ENCODE data around the gene TSR3.

TSR3 gene

DNA sequence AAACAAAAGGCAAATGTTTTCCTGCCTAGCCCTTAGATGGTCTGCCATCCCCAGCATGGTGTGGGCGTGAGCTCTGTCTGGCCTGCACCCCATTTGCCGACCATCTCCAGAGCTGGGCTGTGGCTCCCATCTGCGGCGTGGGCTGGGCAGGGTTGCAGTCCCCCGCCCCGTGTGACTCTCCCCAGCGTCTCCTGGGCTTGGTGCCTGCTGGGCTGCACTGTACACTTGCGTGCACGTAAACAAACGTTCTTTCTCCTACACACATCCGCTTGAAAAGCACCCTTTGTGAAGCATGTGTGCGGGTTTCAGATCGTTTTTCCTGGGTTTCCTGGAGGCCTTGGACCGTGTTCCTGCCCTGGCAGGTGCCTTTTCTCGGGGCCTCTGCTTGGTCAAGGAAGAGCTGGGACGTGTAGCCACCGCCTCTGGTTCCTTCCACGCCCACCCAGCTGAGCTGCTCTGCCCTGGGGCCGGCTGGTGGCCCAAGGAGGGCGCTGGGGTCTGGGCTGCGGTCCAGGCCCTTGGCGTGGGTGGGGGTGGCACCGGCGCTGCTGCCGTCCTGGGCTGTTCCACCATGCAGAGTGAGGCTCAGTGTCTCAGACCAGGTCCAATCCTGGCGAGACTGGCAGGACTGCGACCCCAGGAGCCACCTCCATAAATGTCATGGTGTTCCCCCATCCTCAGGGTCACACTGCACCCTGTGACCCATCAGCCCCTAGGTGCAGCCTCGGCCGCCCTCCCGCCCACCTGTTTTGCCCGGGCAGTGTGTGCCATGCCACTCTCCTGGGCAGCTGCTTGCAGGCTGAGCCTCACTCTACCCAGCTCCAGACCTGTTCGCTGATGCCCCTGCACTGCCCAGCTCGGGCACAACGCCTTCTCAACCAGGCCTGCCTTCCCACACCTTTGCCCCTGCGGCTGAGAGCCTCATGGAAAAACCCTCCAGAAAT is 28.1 kb downstream of the TSR3 start:
- DNase-seq, result no peak

DNA sequence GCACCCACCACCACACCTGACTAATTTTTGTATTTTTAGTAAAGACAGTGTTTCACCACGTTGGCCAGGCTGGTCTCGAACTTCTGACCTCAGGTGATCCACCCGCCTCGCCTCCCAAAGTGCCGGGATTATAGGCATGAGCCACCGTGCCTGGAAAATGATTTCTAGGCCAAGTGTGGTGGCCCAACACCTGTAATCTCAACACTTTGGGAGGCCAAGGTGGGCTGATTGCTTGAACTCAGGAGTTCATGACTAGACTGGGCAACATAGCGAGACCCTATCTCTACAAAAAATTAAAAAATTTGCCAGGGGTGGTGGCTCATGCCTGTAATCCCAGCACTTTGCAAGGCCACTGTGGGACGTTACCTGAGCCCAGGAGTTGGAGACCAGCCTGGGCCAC is 29.3 kb downstream of the TSR3 start:
- no peak for DNase-seq

DNA sequence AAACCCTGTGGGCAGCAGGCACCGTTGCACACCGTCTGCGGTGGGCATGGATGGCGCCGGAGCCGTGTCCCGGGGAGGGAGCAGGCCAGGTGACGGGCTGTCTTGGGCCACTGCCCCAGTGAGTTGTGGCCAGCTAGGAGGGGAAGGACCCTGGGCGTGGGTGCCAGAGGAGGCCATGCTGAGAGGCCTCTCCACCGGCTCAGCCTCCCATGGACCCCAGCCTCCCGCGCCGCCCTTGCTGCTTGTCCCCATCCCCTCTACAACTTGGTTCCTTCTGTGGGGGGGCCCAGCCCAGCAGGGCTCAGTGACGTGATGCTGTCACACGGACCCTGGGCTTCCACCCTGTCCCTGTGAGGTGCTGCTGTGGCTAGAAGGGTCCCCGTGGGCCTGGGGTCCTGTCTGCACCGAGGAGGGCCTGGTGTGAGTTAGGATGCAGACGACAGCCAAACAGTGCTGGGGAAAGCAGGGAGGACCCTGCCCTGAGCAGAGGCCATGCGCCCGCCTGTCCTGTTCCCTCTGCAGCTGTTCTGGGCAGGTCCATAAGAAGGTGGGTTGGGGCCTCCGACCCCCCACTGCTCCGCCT is 30.9 kb downstream of the TSR3 start:
- no peak for DNase-seq

DNA sequence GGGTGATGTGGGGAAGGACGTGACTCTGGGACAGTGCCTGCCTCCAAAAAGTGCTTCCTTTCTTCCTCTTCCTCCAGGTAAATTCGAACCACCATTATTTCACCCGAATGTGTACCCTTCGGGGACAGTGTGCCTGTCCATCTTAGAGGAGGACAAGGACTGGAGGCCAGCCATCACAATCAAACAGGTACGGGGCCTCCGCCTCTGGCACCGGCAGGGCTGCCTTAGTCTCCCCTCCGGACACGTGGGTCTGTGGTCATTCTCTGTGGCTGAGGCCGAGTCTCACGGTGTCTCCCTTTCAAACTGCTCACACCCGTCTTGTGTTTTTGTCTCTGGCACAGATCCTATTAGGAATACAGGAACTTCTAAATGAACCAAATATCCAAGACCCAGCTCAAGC is 31.6 kb downstream of the TSR3 start:
- no peak for DNase-seq

DNA sequence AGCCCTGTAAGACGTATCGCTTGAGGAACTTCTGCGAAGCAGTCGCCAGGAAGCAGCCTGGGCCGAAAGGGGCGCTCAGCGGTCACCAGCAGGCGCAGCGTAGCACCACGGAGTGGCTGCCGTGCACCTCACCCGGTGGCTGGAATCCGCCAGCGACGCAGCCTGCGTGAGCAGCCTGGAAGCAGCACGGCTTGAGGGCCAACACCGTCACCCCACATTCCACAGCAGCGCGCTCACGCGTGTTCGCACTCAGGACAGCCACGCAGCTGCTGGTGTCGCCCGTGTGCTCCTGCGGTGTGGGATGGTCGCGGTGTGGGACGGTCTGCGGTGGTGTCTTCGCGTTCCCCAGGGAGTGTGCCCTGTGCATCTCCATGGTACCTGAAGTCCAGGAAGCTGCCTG is 32.6 kb downstream of the TSR3 start:
- no peak for DNase-seq

DNA sequence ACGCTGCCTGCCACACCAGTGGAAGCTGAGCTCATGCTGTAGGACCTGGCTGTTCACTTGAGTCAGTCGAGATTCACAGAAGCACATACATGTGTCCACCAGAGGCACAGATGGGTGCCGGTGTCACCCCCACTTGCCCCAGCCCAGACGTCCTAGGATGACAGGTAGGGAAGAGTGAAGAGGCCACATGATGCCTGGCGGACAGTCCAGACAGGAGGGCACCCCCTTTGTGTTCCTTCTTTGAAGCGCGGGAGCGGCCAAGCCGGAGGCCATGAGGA is 33.5 kb downstream of the TSR3 start:
- no peak for DNase-seq

DNA sequence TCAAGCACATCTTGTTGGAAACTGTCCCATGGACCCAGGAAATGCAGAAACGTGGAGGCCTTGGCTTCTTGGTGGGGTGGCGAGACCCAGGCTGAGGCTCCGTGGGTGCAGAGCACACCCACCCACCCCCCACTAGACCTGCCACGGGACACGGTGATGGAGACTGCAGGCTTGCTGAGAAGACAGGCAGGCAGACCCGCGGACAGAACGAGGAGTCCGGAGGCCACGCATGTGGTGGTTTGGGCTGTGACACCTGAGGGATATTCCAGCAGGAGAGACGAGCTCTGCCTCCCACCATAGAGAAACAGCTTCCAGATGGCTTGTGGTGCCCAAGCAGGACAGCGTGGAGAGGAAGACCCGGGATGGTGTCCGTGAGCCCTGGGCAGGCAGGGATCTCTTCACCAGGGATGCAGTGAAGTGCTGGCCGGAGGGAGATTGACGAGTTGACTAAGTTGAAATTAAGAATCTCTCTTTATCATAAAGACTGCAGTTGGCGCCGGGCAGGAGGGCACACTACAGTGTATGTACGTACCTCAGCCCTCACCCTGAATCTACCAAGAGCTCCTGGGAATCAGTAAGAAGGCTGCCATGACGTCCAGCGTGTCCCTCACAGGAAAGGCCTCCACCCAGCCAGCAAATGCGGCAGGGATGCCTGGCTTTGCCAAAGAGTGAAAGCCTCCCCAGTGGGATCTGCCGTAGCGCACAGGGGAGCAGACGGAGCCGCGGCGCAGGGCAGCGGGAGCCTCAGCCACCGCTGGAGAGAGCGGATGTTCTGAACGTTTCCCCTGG is 34.0 kb downstream of the TSR3 start:
- DNase-seq, result no peak

DNA sequence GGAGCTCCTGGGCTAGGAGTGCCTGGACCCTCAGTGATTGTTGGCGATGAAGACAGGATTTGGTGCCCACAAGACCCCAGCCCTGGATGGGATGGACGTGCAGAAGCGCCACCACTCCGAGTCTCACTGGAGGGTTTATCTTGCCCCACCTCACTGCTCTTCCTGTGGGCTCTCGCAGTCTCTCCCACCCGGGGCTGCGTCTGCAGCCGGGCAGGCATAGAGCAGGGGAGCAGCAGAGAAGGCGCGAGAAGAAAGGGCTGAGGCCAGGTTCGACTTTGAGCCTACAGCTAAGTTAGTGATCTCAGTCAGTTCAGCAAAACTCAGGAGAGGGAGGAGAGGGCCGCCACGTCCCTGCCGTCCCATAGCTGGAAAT is 35.7 kb downstream of the TSR3 start:
- no peak for DNase-seq

DNA sequence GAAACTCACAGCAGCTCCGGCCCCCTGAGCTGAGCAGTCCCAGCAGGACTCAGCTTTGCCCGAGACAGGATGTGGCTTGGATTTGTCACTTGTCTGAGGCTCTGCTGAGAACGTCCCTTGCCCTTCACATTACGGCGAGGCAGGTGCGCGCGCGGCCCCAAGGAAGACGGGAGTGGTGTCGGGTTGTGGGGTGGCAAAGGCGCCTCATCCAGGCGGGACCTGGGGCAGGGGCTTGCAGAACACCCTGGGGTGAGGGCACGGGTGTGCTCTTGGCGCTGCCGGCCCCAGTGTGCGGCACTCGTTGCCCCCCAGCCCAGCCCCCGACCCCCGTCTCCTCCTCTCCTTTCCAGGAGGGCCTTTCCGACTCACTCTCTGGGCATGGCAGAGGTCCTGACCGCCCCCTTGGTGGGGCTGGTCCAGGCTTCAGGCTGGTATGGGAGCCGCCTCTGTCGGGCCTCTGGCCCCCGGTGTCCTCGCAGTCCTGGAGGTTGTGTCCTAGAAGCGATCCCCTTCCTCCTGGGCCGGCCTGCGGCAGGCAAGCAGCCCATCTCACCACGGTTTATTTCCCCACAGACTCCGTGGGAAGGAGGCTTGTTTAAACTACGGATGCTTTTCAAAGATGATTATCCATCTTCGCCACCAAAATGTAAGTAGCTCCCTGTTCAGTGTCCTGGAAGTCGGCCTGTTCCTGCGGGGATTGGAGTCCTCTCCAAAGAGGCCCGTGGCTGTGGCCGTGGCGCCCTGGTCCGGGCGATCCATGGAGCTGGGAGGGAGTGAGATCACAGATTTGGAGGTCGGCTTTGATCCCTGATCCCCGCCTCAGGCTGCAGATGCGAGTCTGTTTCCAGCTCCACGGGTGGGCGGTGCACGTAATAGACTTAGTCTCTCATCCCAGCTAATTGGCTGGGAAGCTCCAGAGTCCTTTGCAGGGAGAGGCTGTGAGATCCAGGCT is 36.3 kb downstream of the TSR3 start:
- no peak for DNase-seq

DNA sequence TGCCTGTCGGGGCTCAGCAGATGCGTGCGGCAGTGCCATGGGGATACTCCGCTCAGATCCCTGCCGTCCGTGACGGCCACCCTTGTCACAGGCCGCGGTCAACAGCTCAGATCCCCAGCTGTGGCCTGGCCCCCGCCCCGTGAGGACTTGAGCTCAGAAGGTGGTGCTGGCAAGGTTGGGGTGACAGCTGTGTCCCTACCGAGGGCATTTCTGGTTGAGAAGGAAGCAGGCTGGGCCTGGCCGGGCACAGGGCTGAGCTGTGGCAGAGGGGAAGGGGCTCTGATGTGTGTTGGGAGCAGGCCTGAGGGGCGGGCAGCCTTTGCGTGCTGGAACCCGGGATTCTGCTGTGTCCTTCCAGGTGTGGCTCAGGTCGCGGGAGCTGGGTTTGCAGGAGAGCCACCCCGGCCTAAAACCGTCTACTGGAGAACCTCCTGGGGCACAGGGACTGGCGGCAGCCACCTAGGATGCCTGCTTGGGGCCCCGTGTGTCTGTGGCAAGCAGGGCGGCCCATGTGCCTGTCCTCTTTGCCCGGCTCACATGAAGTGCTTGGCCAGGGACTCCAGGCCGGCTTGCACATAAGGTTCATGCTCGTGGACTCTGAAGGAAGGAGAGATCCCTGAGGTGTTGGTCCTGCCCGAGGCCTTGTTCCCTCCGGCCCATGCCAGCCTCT is 37.1 kb downstream of the TSR3 start:
- DNase-seq, result no peak

DNA sequence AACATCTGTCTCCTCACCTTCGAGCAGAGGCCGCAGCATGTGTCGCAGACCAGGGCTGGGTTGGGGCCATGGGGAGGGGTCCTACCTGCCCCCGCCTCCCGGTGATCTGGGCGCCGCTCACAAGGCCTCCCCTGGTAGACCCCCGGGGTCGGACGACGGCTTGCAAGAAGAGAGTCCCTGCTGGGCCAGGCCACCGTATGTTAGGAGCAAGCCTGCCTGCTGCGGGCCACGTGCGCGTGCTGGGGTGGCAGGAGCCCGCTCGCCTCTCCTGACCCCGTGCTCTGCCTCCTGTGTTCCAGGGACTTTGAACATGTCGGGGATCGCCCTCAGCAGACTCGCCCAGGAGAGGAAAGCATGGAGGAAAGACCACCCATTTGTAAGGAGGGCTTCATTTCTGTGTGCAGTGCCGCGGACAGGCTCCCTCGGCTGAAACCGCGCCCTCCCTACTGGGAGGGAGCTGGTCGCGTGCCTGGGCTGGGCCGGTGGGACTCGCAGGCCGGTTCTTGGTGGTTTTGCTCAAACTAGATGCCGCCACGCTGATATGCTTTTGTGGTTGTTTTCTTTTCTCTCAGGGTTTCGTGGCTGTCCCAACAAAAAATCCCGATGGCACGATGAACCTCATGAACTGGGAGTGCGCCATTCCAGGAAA is 37.8 kb downstream of the TSR3 start:
- no peak for DNase-seq

DNA sequence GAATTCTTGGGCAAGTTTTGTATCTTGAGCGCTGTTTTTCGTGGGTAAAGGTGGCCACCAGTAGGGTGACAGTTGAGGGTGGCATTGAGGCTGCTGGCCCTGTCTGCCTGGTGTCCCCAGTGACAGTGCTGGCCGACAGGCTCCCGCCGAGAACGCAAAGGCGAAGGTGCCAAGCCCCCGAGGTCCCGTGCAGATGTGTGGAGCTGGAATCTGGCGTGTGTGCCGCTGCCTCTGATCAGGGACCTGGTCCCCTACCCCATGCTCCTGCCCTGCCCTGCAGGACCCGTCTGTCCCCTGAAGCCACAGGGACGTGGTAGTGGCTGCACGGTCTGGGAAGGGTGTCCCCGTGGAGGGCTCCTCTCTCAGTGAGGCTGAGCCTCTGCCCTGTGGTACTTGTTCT is 38.8 kb downstream of the TSR3 start:
- no peak for DNase-seq

DNA sequence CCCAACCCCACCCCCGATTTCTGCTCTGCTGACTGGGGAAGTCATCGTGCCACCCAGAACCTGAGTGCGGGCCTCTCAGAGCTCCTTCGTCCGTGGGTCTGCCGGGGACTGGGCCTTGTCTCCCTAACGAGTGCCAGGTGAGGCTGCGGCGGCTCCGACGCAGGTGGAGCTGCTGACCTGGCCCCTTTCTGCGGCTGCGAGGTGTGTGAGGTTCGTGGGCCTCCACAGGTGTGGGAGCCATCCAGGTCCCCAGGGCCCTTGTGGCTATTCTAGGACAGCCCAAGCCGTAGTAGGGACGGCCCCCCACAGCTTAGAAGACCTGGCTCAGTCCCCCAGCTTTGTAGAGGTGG is 39.2 kb downstream of the TSR3 start:
- no peak for DNase-seq

DNA sequence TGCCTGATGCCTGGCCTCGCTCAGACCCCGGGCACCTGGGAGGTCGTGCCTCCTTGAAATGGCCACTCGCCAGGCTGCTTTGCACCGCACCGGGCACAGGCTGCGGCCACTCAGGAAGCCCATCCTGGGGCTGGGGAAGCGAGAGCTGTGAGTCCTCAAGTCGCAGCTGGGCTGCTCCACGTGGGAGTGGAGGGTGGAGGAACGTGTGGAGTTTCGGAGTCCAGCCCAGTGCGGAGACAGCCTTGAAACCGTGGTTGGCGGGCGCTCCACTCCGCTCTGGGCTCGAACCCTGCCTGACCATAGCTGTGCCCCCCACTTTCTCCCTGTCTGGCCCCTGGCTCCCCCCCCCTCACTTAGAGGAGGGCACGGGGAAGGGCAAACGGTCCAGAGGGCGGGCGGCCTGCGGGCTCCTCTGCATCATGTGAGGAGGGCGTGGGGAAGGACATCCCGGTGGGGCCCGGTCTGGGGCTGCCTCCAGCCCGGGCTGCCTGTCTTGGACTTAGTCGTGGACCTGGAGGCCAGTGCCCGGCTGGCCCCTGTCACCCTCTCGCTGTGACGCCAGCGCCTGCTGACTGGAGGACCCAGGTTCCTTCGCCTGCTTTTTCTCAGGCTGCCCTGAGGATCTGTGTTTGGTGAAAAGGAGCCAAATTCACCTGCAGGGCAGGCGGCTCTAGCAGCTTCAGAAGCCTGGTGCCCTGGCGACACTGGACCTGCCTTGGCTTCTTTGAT is 39.8 kb downstream of the TSR3 start:
- no peak for DNase-seq

DNA sequence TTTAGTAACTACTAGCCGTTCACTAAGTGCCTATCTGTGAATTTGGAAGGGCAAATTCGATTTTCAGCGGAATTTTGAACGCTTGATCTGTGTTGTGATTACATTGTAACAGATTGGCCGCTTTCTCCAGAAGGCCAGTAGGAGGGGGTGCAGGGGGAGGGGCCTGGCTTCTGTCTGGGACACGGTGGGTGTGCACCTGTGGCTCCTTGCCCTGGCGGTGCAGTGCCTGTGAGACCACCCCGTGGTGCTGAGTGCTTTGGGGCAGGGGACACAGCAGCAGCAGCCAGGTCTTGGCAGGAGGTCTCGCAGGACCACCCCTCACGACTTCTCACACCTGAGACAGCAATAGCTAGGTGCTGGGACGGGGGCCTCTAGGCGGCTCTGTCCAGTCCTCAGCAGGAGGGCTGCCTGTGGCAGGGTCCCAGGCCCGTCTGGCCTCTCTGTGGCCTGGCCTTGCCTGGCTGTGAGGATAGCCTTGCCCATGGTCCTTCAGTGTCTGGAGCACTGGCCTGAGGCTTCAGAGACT is 40.4 kb downstream of the TSR3 start:
- DNase-seq, result no peak

DNA sequence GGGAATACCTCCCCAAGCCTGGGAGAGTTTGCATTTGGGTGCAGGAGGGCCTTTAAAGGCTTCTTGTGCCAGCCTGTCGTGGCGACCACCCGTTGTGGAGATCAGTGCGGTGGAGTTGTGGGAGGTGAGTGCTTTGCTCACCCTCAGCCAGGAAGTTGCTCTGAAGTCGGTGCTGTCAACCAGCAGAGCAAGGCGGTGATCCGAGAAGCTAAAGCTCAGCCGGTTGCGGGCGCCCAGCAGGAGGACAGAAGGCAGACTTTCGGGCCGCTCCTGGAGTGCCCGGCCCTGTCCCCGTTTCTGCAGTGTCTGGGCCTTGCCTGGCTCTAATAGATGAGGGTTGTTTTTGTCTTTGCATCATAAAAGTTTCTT is 40.9 kb downstream of the TSR3 start:
- DNase-seq, result no peak

DNA sequence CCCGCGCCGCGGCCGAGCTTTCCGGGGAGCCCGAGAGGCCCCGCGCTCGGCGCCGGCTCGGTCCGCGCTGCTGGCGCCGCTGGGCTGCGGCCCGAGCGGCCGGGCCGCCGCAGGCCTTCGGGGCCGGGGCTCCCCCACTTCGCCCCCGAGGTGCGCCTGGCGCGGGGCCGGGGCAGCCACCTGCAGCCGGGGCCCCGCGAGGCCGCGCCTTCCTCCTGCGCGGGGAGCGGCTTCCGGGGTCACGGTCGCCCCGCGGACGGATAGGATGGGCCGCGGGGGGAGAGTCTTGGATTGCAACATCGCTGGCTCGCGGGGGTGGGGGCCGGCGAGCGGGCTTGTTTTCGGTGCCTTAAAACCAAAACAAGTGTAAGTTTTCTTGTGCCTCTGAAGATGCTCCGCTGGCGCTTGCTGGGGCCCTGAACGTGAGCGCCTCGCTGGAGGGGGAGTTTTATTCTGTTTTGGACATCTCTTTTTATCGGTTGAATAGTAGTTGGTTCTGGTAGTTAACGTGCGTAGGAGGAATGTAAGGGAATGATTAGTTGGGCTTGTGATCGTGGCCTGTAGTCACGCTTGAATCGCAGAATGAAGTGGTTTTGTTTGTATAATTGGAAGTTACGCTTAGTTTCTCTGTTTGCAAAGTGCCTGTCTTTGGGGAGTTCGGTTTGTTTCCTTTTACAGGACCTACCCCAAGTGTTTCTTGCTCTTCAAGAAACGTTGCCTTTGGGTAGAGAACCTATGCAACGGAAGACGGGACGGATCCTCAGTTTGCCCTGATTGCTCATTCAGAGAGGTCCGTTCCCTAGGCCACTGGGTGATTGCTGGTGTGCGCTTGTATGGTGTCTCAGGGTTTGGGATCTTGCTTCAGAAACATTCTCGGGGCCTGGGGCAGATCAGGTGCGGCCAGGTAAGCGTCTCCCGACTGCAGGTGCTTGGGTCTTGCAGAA is 41.5 kb downstream of the TSR3 start:
- DNase-seq, result no peak

DNA sequence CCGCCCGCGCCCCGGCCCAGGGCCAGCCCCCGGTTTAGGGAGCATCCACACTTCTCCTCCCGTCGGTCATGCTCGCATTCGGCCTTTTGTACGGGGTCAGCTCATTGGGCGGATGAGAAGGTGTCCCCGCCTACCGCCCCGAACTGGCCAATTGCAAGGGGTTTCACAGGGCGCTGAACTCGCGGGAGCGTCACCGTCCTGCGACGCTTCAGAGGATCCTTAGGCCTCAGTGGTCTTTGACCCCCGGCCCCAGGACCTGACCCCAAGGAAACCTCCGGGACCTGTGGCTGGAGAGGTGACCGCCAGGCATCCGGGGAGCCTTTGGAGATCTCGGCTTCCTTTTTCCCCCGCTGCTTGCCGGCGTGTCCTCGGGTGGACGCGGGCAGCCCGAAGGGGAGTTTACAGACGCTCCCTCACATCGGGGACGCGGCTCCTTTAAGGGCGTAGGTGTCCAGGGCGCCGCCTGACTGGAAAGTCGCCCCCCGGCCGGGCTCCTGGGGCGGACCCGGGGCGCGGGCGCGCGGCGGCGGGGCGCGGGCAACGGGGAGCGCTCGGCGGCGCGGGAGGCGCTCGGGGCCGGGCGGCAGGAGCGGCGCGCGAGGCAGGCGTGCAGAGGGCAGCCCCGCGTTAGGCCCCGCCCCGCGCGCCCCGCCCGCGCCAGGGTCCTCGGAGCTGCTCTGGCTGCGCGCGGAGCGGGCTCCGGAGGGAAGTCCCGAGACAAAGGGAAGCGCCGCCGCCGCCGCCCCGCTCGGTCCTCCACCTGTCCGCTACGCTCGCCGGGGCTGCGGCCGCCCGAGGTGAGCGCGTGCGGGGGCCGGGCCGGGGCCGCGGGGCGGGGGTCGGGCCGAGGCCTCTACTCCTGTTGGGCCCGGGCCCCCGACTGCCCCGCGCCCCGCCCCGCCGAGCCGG is 42.4 kb downstream of the TSR3 start, which contains the start of gene UBE2I:
Gene UBE2I, plus strand, starts transcription at position 660 of the 909 bp plus-strand sequence. CDS start 4,395 bp downstream, outside the sequence.
- DNase-seq, result peak; percentile 84 to 91

Measured in cerebellar nuclear complex (tissue), 1 donor.